IgD-negative memory B cell (primary cell): ENCODE measurements around the gene MRPS24. TPM values are rescaled to one million over a fixed set of nuclear protein-coding genes. Genes with fewer than 3 reads are reported as not detected.

Experiments used
- H3K27ac Mint-ChIP-seq, 3 donors: one replicate each; pipeline ENCODE4 v1.8.0; 2020 to 2022; ENCODE audit warnings: mild to moderate bottlenecking in 3 of 3, mixed read lengths in 3 of 3, moderate library complexity in 1 of 3
- H3K27me3 Mint-ChIP-seq: one replicate; pipeline ENCODE4 v1.8.0; 2021; ENCODE audit warnings: mixed read lengths
- H3K36me3 Mint-ChIP-seq: one replicate; pipeline ENCODE4 v1.8.0; 2020; ENCODE audit warnings: mild to moderate bottlenecking, mixed read lengths
- H3K4me1 Mint-ChIP-seq, 3 donors: one replicate each; pipeline ENCODE4 v1.8.0; 2020 to 2022; ENCODE audit warnings: mixed read lengths in 3 of 3, mild to moderate bottlenecking in 1 of 3
- H3K4me3 Mint-ChIP-seq, 4 donors: one replicate each; pipeline ENCODE4 v1.8.0; 2020 to 2022; ENCODE audit warnings: mild to moderate bottlenecking in 4 of 4, mixed read lengths in 4 of 4, moderate library complexity in 3 of 4
- H3K9me3 Mint-ChIP-seq, 3 donors: one replicate each; pipeline ENCODE4 v1.8.0; 2020 to 2021; ENCODE audit warnings: mixed read lengths in 3 of 3, mild to moderate bottlenecking in 1 of 3
- polyA plus RNA-seq: library from polyadenylated mRNA; unstranded; fragments of 300-500 nt; fragmentation: Illumina TruSeq; gene quantifications from one replicate; pipeline ENCODE4 v1.2.3, GENCODE V29; 2021

Gene MRPS24
- polyA plus RNA-seq, 1 donor from 2014 or later: 136 TPM

DNA sequence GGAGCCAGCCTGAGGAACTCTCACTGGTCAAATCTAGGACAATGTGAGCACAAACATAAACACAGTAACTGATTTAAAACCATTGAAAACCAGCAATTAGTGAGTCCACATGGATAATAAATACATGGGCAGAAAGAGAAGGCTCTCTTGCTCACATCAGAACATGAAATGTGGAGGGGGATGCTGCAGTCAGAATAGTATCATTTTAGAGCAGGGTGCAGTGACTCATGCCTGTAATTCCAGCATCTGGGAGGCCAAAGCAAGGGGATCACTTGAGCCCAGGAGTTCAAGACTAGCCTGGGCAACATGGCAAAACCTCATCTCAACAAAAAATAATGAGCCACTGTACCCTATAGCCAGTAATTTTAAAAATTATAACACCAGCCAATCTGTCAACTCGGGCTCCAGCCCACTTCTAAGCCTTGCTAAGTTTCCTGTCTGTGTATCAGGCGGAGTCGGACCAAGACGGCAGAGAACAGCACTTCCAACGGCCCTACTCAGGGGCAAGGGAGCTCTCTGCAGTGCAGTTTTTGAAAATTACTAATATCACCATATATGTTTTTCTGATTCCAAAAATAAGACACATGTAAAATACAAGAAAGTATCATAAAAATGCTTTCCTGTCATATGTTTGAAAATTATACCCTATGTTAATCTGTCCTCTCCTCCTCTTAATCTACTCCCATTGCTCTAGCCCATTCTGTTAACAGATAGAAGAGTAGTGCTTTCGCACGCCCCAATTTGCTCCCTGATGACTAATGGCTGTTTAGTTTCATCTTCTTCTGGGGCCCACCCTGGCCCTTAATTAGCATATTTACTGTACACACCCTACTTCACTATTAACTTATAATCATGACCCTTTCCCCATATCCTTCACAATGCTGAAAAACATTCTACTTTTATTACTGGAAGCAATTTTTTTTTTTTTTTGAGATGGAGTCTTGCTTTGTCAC is 20.0 kb upstream of the MRPS24 start:
- Mint-ChIP-seq H3K27ac (no peak overlapping the region), H3K9me3 (no peaks in the 10 kb centered on the region), H3K4me3 (no peak overlapping the region), H3K27me3 (no peaks in the 10 kb centered on the region), H3K4me1 (peaks cover 9 to 22% (median 19%) of the 10 kb centered on the region in 3 donors), H3K36me3 (peaks cover 5% of the 10 kb centered on the region)

DNA sequence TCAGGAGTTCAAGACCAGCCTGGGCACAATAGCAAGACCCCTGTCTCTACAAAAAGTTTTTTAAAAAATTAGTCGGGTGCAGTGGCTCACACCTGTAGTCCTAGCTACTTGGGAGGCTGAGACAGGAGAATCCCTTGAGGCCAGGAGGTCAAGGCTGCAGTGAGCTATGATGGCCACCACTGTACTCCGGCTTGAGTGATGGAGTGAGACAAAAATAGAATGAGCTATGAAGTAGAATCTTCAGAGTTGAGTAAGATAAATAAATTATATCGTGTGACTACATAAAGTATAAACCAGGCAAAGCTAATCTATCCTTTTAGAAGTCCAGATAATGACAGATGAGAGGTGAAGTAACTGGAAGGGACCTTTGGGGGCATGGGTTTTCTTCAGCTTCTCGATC is 15.3 kb upstream of the MRPS24 start:
- no peaks in the 10 kb centered on the region for H3K9me3 Mint-ChIP-seq
- H3K36me3 Mint-ChIP-seq: peaks cover 10% of the 10 kb centered on the region
- no peaks in the 10 kb centered on the region for H3K27me3 Mint-ChIP-seq
- peaks cover 0 to 8% (median 4%) of the 10 kb centered on the region in 3 donors for H3K4me1 Mint-ChIP-seq
- no peak overlapping the region for H3K27ac Mint-ChIP-seq
- H3K4me3 Mint-ChIP-seq: no peak overlapping the region

DNA sequence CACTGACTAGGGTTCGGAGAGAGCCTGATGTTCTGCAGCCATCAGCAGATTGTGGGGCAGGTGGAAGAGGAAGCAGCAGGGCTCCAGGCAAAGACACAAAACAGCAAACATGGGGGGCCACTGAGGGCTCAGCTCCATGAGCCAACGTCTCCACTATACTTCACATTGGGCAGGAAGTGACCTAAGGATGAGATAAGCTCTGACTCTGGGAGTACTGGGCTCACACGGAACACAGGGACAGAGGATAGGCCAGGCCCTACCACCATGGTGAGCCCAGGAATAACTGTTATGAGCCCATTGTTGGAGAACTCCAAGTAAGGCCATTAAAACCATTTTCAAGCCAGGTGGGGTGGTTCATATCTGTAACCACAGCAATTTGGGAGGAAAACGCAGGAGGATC is 14.9 kb upstream of the MRPS24 start:
- no peak overlapping the region for H3K4me3 Mint-ChIP-seq

DNA sequence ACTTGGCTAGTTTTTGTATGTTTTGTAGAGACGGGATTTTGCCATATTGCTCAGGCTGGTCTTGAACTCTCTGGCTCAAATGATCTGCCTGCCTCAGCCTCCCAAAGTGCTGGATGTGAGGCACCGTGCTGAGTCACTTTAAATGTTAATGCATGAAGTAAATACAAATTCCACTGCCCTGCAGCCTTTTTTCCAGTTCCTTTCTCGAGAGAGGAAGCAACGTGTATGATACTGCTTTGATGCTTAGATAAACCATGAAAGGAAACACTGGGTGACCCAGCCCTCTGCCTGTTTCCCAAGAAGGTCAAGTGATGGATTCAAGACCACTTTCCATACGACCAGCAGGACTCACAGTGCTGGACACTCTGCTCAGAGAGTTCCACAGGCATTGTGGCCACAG is 11.3 kb upstream of the MRPS24 start:
- Mint-ChIP-seq H3K27ac (peak overlapping the region in 1 of 3 donors; percentile 53), H3K4me1 (peaks cover 0 to 6% (median 2%) of the 10 kb centered on the region in 3 donors), H3K4me3 (no peak overlapping the region), H3K36me3 (peaks cover 10% of the 10 kb centered on the region), H3K9me3 (no peaks in the 10 kb centered on the region), H3K27me3 (no peaks in the 10 kb centered on the region)

More for the DNA sequence above, 14.9 kb upstream of the MRPS24 start:
- H3K4me1 Mint-ChIP-seq: peaks cover 0 to 8% (median 0%) of the 10 kb centered on the region in 3 donors
- no peak overlapping the region for H3K27ac Mint-ChIP-seq
- H3K9me3 Mint-ChIP-seq: no peaks in the 10 kb centered on the region
- H3K27me3 Mint-ChIP-seq: no peaks in the 10 kb centered on the region
- H3K36me3 Mint-ChIP-seq: peaks cover 10% of the 10 kb centered on the region

DNA sequence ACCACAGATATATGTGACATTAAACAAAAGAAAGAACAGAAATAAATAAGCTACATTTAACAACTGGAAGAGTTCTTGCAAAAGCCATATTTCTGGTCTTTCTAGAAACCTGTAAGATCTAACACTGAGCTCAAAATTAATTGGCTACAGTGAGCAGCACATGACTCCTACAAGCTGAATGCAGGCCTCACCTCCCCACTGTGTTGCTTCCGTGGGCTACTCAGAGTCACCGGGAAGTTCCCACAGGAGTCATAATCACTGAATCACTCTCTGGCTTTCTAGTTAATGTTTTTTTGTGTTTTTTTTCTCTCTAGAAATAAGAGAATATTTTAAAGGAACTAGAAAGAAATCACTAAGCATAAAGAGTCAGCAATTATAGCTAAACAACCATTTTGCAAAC is 10.2 kb upstream of the MRPS24 start:
- H3K27me3 Mint-ChIP-seq: no peaks in the 10 kb centered on the region
- H3K4me1 Mint-ChIP-seq: peaks cover 0 to 6% (median 4%) of the 10 kb centered on the region in 3 donors
- peak overlapping the region in 1 of 3 donors; percentile 62 for H3K27ac Mint-ChIP-seq
- no peak overlapping the region for H3K4me3 Mint-ChIP-seq
- H3K9me3 Mint-ChIP-seq: no peaks in the 10 kb centered on the region
- peaks cover 11% of the 10 kb centered on the region for H3K36me3 Mint-ChIP-seq

DNA sequence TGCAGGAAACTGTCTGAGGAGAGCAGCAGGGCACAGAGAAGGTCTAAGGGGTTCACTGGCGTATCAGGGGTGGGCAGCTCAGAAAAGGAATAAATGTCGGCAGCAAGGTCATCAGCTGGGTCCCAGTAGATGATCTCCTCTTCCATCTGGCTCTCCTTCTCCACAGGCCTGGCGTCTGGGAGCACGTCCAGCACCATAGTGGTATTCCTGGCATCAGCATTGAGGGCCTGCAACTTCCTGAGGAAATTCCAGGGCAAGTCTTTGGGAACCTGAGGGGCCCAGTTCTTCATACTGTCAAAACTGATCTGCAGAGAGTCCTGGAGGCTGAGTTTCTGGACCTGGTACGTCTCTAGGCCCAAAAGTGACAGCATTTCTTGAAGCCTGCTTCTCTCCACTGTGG is 9.6 kb upstream of the MRPS24 start:
- H3K27me3 Mint-ChIP-seq: no peaks in the 10 kb centered on the region
- peak overlapping the region in 1 of 3 donors; percentile 62 for H3K27ac Mint-ChIP-seq
- H3K9me3 Mint-ChIP-seq: no peaks in the 10 kb centered on the region
- peaks cover 10% of the 10 kb centered on the region for H3K36me3 Mint-ChIP-seq
- H3K4me3 Mint-ChIP-seq: no peak overlapping the region
- H3K4me1 Mint-ChIP-seq: peaks cover 0 to 6% (median 4%) of the 10 kb centered on the region in 3 donors

DNA sequence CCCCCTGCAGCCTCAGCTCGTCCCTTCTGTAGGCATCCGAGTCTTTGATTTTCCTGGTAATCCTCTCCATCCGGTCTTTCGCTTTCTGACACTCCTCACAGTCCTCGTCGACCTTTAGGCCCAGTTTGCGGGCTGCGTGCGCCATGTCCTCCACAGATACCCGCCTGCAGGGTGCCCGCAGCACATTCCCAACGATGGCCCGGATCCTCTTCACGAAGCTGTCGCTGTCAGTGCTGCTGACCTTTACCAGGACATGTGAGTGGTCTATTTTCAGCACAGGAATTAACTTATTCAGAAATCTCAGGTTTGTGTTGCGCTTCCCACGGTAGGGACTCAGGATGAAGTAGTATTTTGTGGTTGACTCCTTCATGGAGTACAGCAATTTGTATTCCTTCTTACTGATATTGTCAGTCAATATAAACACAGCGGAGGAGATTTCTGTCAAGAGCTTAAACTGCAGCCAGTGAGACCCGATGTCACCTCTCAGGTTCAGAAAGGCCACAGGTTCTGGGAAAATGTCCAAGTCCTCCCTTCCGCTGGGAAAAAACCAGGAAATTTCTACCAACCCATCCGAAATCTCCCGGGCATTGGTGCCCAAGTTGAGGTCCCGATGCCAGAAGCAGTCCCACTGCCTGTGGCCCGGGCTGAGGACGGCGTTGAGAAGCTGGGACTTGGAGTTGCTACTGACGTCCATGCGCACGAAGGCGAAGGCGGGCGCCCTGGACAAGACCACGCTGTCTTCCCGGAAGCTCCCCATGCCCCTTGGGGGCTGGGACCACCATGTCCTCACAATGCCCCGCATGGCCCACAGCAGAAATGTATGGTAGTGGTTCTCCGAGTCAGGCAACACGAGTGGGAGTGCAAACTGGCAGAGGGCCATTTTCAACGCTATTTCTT is 8.9 kb upstream of the MRPS24 start:
- Mint-ChIP-seq H3K4me1 (peaks cover 0 to 6% (median 4%) of the 10 kb centered on the region in 3 donors), H3K4me3 (no peak overlapping the region), H3K36me3 (peaks cover 6% of the 10 kb centered on the region), H3K9me3 (no peaks in the 10 kb centered on the region), H3K27ac (no peak overlapping the region), H3K27me3 (no peaks in the 10 kb centered on the region)

DNA sequence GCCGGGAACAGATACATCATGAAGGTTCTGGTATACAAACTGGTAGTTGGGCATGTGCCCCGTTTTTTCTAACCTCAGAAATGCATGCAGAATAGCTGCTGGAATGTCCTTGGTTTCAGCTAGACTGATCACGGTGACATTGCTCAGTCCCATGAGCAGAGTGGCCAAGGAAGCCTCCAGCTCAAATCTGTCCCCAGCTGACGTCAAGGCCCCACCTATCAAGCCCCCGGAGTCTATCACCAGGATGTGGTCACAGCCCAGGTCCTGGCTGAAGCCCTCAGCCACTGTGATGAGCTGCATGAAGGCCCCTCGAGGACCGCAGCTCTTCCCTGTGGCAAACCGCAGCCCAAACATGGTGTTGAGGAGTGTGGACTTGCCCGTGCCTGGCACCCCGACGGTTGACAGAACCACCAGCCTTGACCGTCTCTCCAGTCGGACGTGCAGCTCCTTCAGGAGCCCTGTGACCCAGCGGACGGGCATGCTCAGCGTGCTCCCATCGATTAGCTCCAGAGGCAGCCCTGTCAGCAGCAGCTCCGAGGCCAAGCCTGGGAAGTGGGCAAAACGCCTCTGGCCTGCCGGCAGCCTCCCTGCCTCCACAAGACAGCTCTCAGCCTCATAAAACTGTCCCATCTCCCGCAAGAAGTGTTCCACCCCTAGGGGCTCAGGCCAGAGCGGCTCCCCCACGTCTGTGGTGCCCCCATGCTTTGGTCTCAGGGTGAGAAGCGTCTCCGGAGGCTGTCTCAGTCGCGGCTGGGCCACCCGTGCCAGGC is 7.8 kb upstream of the MRPS24 start:
- no peak overlapping the region for H3K27ac Mint-ChIP-seq
- H3K9me3 Mint-ChIP-seq: no peaks in the 10 kb centered on the region
- H3K4me3 Mint-ChIP-seq: peak overlapping the region in 1 of 4 donors; percentile 9
- no peaks in the 10 kb centered on the region for H3K27me3 Mint-ChIP-seq
- H3K36me3 Mint-ChIP-seq: peaks cover 6% of the 10 kb centered on the region
- peaks cover 0 to 6% (median 4%) of the 10 kb centered on the region in 3 donors for H3K4me1 Mint-ChIP-seq

DNA sequence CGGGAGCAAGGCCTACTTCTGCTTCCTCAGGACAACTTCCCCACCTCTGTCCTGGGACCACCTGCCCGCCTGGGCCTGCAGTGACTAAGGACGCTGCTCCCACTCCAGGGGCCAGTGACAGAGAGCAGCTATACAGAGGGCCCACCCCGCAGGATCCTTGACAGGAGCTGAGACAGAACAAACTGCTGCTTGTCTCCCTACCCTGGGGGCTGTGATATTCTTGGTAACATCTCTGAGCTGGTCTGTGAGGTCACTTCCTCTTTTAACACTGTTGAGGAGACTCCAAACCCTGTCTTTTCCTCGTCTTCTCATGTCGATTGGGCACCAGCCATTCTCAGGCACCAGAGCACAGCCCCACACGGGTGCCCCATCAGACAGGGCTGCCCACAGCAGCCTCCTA is 6.9 kb upstream of the MRPS24 start:
- Mint-ChIP-seq H3K36me3 (peaks cover 6% of the 10 kb centered on the region), H3K9me3 (no peaks in the 10 kb centered on the region), H3K4me1 (peaks cover 0 to 6% (median 4%) of the 10 kb centered on the region in 3 donors), H3K27me3 (no peaks in the 10 kb centered on the region), H3K27ac (peak overlapping the region in 1 of 3 donors; percentile 31), H3K4me3 (no peak overlapping the region)

DNA sequence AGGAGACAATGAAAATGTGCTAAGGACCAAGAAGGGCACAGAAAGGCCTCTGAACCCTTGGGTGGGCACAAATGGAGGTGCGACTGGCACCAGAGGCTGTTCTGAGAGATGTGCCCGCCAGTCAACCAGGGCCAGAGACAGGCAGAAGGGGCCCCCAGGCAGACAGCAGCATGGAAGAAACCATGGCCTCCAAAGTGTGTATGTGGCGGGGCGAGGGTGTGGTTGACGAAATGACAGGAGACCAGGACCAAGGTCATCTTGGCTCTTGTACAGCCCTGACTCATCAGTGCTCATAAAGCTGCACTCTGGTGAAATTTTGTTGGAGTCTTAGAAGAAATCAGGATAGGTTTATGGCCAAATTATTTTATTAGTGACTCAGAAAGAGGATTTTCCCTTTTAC is 4.0 kb upstream of the MRPS24 start:
- Mint-ChIP-seq H3K4me1 (peaks cover 13 to 17% (median 13%) of the 10 kb centered on the region in 3 donors), H3K36me3 (peaks cover 4% of the 10 kb centered on the region), H3K9me3 (no peaks in the 10 kb centered on the region), H3K4me3 (no peak overlapping the region), H3K27me3 (no peaks in the 10 kb centered on the region), H3K27ac (no peak overlapping the region)

DNA sequence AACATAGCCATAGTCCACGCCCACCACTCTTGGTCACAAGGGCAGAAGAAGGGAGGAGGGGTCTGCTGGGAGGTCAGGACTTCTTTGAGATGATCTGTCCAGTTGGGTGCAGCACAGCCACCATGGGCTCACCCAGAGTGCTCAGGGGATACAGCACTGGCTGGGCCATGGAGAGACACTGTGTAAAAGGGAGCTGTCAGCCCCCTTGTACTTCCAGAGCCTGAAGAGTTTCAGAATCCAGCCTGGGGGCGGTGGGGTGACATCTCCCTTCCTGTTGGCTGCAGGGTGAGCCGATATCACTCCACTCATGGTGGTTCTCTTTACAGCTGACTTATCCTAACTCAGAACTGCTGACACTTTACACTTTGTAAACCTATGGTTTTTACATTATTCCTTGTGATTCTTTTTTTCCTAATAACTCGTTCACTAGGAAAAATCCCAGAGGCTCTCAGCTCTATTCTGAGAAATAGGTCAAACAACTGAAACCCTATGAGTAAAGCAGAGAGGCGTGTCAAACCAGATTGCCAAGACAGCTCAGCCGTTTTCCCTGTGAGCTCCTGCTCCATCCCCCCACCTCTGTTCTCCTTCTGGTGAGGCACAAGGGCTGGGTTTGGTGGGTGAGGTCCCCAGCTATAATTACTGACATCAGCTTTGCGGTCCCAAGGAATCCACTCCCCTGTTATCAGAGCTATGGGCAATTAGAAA is 3.2 kb upstream of the MRPS24 start:
- Mint-ChIP-seq H3K4me3 (no peak overlapping the region), H3K27me3 (no peaks in the 10 kb centered on the region), H3K9me3 (no peaks in the 10 kb centered on the region), H3K4me1 (peaks cover 13 to 20% (median 16%) of the 10 kb centered on the region in 3 donors), H3K27ac (peak overlapping the region in 1 of 3 donors; percentile 73), H3K36me3 (peaks cover 4% of the 10 kb centered on the region)

DNA sequence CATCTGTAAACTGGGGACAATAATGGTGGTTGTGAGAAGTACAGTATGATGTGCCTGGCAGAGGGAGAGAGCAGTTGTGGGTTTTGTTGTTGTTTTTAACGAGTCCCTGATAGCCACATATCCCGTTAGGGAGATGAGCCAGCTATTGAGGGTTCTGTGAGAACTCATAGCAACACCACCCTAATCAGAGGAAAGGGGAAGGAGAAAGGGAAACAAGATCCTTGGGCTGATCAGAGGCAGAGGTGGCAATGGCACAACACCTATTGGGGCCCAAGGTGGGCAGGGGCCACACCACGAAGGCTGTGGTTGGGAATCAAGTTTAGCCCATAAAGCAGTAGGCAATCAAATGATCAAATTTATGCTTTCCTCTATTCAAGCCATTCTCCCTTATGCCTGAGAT is 1.7 kb upstream of the MRPS24 start:
- no peaks in the 10 kb centered on the region for H3K9me3 Mint-ChIP-seq
- peaks cover 10% of the 10 kb centered on the region for H3K36me3 Mint-ChIP-seq
- peak overlapping the region in 1 of 3 donors; percentile 93 for H3K27ac Mint-ChIP-seq
- H3K4me3 Mint-ChIP-seq: peak overlapping the region in 2 of 4 donors; percentile 56 to 74
- H3K4me1 Mint-ChIP-seq: peaks cover 13 to 16% (median 14%) of the 10 kb centered on the region in 3 donors
- H3K27me3 Mint-ChIP-seq: no peaks in the 10 kb centered on the region

DNA sequence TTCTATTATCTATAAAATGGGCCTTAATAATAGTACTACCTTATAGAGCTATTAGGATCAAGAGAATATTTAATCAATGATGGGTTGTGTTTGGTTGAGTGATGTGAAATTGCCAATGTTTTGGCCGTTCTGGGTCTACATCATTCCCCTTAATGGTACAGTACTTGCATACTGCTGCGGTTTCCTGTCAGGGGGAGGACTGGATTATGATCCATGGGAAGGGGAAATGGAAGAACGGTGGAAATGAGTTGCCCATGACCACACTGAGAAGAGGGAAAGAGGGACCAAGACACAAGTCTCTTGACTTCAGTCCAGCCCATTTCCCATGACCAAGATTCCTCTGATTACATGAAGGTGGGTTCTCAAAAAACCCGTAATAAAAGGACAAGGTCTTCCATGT is 999 bp upstream of the MRPS24 start:
- no peaks in the 10 kb centered on the region for H3K27me3 Mint-ChIP-seq
- H3K4me3 Mint-ChIP-seq: peak overlapping the region in 2 of 4 donors; percentile 41 to 99
- H3K27ac Mint-ChIP-seq: peak overlapping the region in 1 of 3 donors; percentile 82
- H3K36me3 Mint-ChIP-seq: peaks cover 11% of the 10 kb centered on the region
- peaks cover 13 to 16% (median 14%) of the 10 kb centered on the region in 3 donors for H3K4me1 Mint-ChIP-seq
- H3K9me3 Mint-ChIP-seq: no peaks in the 10 kb centered on the region

DNA sequence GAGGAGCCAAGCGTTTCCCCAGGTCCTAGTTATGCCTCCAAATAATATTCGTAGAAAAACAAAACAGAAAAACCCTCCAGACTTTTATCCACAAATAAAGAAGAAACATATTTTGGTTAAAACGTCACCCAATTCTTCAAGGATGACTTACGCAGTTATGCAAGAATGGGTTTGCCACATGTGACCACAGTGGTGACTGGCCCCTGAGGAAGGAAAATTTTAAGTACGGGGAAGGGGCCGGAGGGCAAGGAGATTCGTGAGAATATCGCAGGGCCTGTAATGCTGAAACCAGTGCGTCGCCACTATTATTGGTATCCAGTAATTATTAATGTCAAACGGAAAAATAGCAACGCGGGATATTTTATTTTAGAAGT is 537 bp upstream of the MRPS24 start:
- H3K36me3 Mint-ChIP-seq: peaks cover 11% of the 10 kb centered on the region
- peak overlapping the region; percentile 76 to 96 (median 82) for H3K27ac Mint-ChIP-seq
- H3K4me3 Mint-ChIP-seq: peak overlapping the region; percentile 88 to 99 (median 97)
- H3K9me3 Mint-ChIP-seq: no peaks in the 10 kb centered on the region
- peaks cover 12 to 16% (median 13%) of the 10 kb centered on the region in 3 donors for H3K4me1 Mint-ChIP-seq
- no peaks in the 10 kb centered on the region for H3K27me3 Mint-ChIP-seq
